Upper lobe of left lung (tissue), 4 donors: ENCODE measurements around the gene TPCN1.

ENCODE experiments used
- CTCF ChIP-seq, 6 experiments: fragments of 450-650 bp in 4 of 6; fragments of 200-600 bp in 2 of 6; sonication (generic) in 2 of 6; IDR thresholded peaks; one replicate each; pipeline ENCODE4 v1.5.1; 2016 to 2019; ENCODE audit warnings: antibody characterized with exemption in 6 of 6
- POLR2A ChIP-seq, 4 donors: fragments of 450-650 bp; IDR thresholded peaks; one replicate each; pipeline ENCODE4 v1.5.1; 2016 to 2017; ENCODE audit warnings: antibody characterized with exemption in 4 of 4, mild to moderate bottlenecking in 2 of 4

DNA sequence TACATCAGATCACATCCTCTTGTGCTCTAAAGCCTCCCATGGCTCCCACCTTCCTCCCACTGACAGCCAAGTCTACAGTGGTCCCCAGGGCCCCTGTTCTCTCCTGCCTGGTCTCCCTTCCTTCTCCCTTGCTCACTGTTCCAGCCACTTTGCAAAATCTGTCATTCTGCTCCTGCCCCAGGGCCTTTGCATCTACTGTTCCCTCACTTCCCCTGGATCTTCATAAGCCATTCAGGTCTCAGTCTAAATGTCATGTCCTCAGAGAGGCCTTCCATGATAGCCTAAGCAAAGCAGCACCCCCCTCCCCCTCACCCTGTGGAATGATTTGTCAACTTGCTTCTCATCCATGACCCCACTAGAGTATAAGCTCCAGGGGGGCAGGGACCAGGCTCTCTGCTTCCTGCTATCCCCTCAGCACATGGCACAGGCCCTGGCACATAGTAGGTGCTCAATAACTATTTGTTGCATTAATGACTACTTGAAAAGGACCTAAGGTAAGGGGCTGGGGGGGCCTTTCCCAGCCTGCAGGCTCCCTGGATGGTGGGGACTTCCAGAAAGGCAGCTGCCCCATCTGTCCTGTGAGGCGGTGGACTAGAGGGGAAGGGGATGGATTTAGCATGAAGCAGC lies 108.6 kb downstream of the TPCN1 start:
- TF ChIP-seq CTCF (IDR thresholded peaks at IDR 0.05) (no peak), POLR2A (IDR thresholded peaks at IDR 0.05) (no peak)
